Measurements from ENCODE around the gene SLC6A3. TPM values are rescaled to one million over a fixed set of nuclear protein-coding genes. Genes with fewer than 3 reads are reported as not detected.

Gene SLC6A3
- total RNA-seq, 1 experiment from 2014 or later = not detected

DNA sequence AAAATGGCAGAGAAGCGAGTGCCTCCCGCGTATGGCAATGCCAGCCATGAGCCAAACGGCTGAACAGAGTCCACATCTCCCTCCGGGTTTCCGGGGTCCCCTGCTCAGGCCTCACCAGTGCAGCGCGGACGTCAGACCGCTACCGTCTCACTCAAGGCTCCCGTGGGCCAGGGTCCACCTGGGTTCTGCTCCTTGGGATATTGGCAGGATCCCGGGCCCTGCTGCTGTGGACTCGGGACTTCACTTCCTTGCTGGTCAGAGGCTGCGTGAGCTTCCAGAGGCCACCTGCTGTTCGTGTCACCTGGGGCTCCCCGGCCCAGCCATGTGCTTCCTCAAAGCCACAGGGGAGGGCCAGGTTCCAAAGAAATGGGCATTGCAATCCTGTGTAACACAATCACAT, 61.9 kb downstream of the SLC6A3 start:
- Mint-ChIP-seq H3K4me1 (ENCODE audit: low read depth, unreplicated experiment) (no peaks in the 10 kb centered on the region), H3K36me3 (ENCODE audit: insufficient read depth, unreplicated experiment) (peaks cover 9% of the 10 kb centered on the region), H3K4me3 (ENCODE audit: low read depth, unreplicated experiment) (no peak overlapping the region), H3K27ac (ENCODE audit: unreplicated experiment) (no peak overlapping the region), H3K9me3 (ENCODE audit: low read depth, unreplicated experiment) (no peaks in the 10 kb centered on the region), H3K27me3 (ENCODE audit: unreplicated experiment) (peaks cover 58% of the 10 kb centered on the region)
- intact Hi-C loops (cut with micrococcal nuclease; ENCODE audit: unreplicated experiment) = no loop called here
- DNase-seq = no peak
- BruUV-seq (replicated peaks) = no TSS peak
- CTCF ChIA-PET = no interaction called here
- TF ChIP-seq, protein P1, sequence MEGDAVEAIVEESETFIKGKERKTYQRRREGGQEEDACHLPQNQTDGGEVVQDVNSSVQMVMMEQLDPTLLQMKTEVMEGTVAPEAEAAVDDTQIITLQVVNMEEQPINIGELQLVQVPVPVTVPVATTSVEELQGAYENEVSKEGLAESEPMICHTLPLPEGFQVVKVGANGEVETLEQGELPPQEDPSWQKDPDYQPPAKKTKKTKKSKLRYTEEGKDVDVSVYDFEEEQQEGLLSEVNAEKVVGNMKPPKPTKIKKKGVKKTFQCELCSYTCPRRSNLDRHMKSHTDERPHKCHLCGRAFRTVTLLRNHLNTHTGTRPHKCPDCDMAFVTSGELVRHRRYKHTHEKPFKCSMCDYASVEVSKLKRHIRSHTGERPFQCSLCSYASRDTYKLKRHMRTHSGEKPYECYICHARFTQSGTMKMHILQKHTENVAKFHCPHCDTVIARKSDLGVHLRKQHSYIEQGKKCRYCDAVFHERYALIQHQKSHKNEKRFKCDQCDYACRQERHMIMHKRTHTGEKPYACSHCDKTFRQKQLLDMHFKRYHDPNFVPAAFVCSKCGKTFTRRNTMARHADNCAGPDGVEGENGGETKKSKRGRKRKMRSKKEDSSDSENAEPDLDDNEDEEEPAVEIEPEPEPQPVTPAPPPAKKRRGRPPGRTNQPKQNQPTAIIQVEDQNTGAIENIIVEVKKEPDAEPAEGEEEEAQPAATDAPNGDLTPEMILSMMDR (IDR thresholded peaks at IDR 0.05; ENCODE audit: unreplicated experiment) = no peak

DNA sequence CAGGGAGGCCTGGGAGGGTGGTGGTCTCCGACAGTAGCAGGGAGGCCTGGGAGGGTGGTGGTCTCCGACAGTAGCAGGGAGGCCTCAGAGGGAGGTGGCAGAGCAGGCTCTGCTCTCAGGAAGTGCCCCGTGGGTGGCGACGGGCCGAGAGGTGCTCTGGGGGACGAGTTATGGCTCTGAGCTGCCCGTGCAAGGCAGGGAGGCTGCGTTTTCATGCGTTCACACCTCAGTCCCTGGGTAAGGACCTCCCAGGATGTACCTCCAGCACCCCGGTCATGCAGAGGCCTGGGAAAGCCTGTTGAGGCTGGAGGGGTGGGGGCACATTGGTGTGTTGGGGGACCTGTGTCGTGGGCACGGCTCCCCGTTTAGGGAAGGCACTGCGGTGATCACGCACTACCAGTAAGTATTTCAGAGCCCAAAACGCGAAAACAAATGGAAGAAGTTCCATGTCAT, 63.0 kb downstream of the SLC6A3 start:
- TF ChIP-seq, protein P1 (IDR thresholded peaks at IDR 0.05; ENCODE audit: unreplicated experiment) = no peak
- intact Hi-C loops (cut with micrococcal nuclease; ENCODE audit: unreplicated experiment) = no loop called here
- H3K9me3 Mint-ChIP-seq (ENCODE audit: low read depth, unreplicated experiment) = no peaks in the 10 kb centered on the region
- H3K4me1 Mint-ChIP-seq (ENCODE audit: low read depth, unreplicated experiment) = no peaks in the 10 kb centered on the region
- H3K27ac Mint-ChIP-seq (ENCODE audit: unreplicated experiment) = no peak overlapping the region
- H3K27me3 Mint-ChIP-seq (ENCODE audit: unreplicated experiment) = peaks cover 53% of the 10 kb centered on the region
- H3K4me3 Mint-ChIP-seq (ENCODE audit: low read depth, unreplicated experiment) = no peak overlapping the region
- H3K36me3 Mint-ChIP-seq (ENCODE audit: insufficient read depth, unreplicated experiment) = peaks cover 9% of the 10 kb centered on the region
- CTCF ChIA-PET = no interaction called here
- DNase-seq = no peak
- no TSS peak for BruUV-seq (replicated peaks)

DNA sequence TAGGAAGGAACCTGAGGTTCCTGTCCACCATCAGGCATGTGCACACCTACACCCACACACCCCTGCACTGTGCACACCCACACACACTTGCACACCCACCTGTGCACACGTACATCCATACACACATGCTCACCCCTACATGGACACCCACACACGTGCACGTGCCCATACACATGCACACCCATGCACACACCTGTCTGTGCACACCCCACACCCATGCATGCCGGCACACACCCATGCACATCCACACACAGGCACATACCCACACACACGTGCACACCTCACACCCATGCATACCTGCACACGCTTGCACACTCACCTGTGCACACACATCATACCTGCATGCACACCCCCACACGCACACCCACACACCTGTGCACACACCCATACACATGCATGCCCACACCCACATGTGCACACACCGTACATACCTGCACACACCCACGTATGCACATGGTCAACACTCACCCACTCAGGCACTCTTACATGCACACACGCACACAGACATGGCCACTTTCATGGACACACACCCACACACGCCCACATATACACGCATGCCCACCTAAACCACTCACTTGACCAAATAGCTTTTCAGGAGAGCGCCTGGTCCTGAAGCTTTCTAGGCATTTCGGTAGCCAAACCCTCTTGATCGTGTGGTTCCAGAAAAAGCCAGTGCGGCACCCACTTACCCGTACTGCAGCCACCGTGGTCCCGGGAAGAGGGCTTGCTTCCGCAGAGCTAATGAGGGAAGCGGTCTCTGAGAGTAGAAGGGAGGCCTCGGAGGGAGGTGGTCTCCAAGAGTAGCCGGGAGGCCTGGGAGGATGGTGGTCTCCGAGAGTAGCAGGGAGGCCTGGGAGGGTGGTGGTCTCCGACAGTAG, 63.6 kb downstream of the SLC6A3 start:
- TF ChIP-seq, protein P1 (IDR thresholded peaks at IDR 0.05; ENCODE audit: unreplicated experiment) = no peak
- Mint-ChIP-seq H3K36me3 (ENCODE audit: insufficient read depth, unreplicated experiment) (peaks cover 7% of the 10 kb centered on the region), H3K27ac (ENCODE audit: unreplicated experiment) (no peak overlapping the region), H3K27me3 (ENCODE audit: unreplicated experiment) (peaks cover 46% of the 10 kb centered on the region), H3K9me3 (ENCODE audit: low read depth, unreplicated experiment) (no peaks in the 10 kb centered on the region), H3K4me3 (ENCODE audit: low read depth, unreplicated experiment) (no peak overlapping the region), H3K4me1 (ENCODE audit: low read depth, unreplicated experiment) (no peaks in the 10 kb centered on the region)
- DNase-seq = no peak
- CTCF ChIA-PET = no interaction called here
- no TSS peak for BruUV-seq (replicated peaks)
- intact Hi-C loops (cut with micrococcal nuclease; ENCODE audit: unreplicated experiment) = no loop called here

DNA sequence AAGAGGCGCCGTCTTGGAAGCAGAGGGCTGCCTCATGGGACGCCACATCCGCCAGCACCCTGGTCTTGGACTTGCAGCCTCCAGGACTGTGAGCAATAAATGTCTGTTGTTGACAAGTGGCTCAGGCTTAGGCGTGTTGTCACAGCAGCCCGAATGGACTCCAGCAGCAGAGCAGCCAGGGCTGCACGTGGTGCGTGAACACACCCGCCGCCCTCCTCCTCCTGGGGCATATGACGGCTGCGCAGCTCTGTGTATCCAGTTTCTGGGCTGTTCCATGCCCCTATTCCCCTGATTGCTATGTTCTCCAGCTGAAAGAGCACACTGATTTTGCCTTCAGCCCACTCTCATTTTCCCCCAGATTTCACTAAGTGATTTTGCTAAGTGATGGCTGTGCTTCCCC, 64.3 kb downstream of the SLC6A3 start:
- no peak overlapping the region for H3K27ac Mint-ChIP-seq (ENCODE audit: unreplicated experiment)
- CTCF ChIA-PET = interaction anchor here (0.6 to 1.1 kb wide), 2 partner anchors 197 to 264 kb away, joined by 3 read pairs; no protein-coding TSS in a partner anchor
- H3K4me1 Mint-ChIP-seq (ENCODE audit: low read depth, unreplicated experiment) = no peaks in the 10 kb centered on the region
- no peaks in the 10 kb centered on the region for H3K9me3 Mint-ChIP-seq (ENCODE audit: low read depth, unreplicated experiment)
- DNase-seq = no peak
- H3K4me3 Mint-ChIP-seq (ENCODE audit: low read depth, unreplicated experiment) = no peak overlapping the region
- intact Hi-C loops (cut with micrococcal nuclease; ENCODE audit: unreplicated experiment) = no loop called here
- no TSS peak for BruUV-seq (replicated peaks)
- TF ChIP-seq, protein P1 (IDR thresholded peaks at IDR 0.05; ENCODE audit: unreplicated experiment) = no peak
- H3K27me3 Mint-ChIP-seq (ENCODE audit: unreplicated experiment) = peaks cover 46% of the 10 kb centered on the region
- peaks cover under 1% of the 10 kb centered on the region for H3K36me3 Mint-ChIP-seq (ENCODE audit: insufficient read depth, unreplicated experiment)
